A549 (cell line): Measurements from ENCODE around the gene PPOX. TPM values are rescaled to one million over a fixed set of nuclear protein-coding genes. Genes with fewer than 3 reads are reported as not detected.
A peak's percentile ranks its signal among the peaks of the same experiment; 100 is the strongest.

Experiments used
- ATAC-seq, 2 experiments: fragments of 200-7000 bp in 1 of 2; fragments of >200 bp in 1 of 2; cut with Nextera tagmentation in 1 of 2; cut with Tn5 transposase in 1 of 2; 3 replicates each; pipeline versions ENCODE4 v1.8.0 to v1.9.1; 2018 to 2020; ENCODE audit warnings: mild to moderate bottlenecking in 1 of 2, moderate library complexity in 1 of 2
- CTCF ChIA-PET: fragments of 300-600 bp; sonication (Branson Sonifier 250); formaldehyde crosslinking; extraction: SDS; loops from one replicate; lab custom pipeline; 2021; ENCODE audit warnings: antibody characterized with exemption, inconsistent platforms; lab: Yijun Ruan, JAX
- POLR2A ChIA-PET: fragments of 350-600 bp; formaldehyde crosslinking; extraction: SDS; loops from one replicate; lab custom pipeline; 2021; ENCODE audit warnings: antibody characterized with exemption, inconsistent platforms; lab: Yijun Ruan, JAX
- DNase-seq, 2 experiments: peaks; one replicate each; pipeline versions ENCODE4 v3.0.0 to v3.0.0-alpha.2; 2011 to 2016; ENCODE audit warnings: low read depth in 1 of 2, low spot score in 1 of 2
- FAIRE-seq: peaks from 2 replicates; lab custom pipeline; 2011; peaks lifted over from hg19 to GRCh38; lab: Jason Lieb, UNC
- H3K27ac ChIP-seq, 2 experiments: fragments of >200 bp; sonication (Bioruptor Twin); formaldehyde crosslinking; 3 replicates each; pipeline ENCODE4 v1.5.1; 2016 to 2017
- H3K4me1 ChIP-seq: fragments of >200 bp; sonication (Bioruptor Twin); formaldehyde crosslinking; 3 replicates; pipeline ENCODE4 v1.6.1; 2016
- H3K4me2 ChIP-seq: fragments of >200 bp; sonication (Bioruptor Twin); formaldehyde crosslinking; 3 replicates; pipeline ENCODE4 v1.6.1; 2016
- H3K4me3 ChIP-seq: fragments of >200 bp; sonication (Bioruptor Twin); formaldehyde crosslinking; 3 replicates; pipeline ENCODE4 v1.5.1; 2016
- H3K9me3 ChIP-seq: fragments of >200 bp; sonication (Bioruptor Twin); formaldehyde crosslinking; 3 replicates; pipeline ENCODE4 v1.6.1; 2016
- ATOH8 ChIP-seq: fragments of 250-450 bp; sonication (Bioruptor Pico); IDR thresholded peaks from 2 replicates; pipeline ENCODE4 v1.5.0; 2020; ENCODE audit warnings: low read depth, mild to moderate bottlenecking, moderate library complexity
- BCL3 ChIP-seq: fragments of >200 bp; sonication (Bioruptor Twin); formaldehyde crosslinking; IDR thresholded peaks from 3 replicates; pipeline ENCODE4 v1.6.1; 2016
- BHLHE40 ChIP-seq: IDR thresholded peaks from 2 replicates; pipeline ENCODE4 v1.6.1; 2012; ENCODE audit warnings: low read depth, low read length, inconsistent platforms
- CEBPB ChIP-seq, 2 experiments: fragments of >200 bp in 1 of 2; sonication (Bioruptor Twin) in 1 of 2; formaldehyde crosslinking in 1 of 2; IDR thresholded peaks; 2 replicates each; pipeline ENCODE4 v1.6.1; 2012 to 2016
- CHD2 ChIP-seq: fragments of 150-350 bp; IDR thresholded peaks from 2 replicates; pipeline ENCODE4 v1.6.1; 2014; ENCODE audit warnings: low read length; ENCODE audit not compliant: partially characterized antibody
- CHD4 ChIP-seq: fragments of 200-600 bp; sonication (generic); IDR thresholded peaks from 2 replicates; pipeline ENCODE4 v1.6.1; 2016; ENCODE audit warnings: antibody characterized with exemption, mild to moderate bottlenecking, borderline replicate concordance
- CTCF ChIP-seq: fragments of >200 bp; sonication (Bioruptor Twin); formaldehyde crosslinking; IDR thresholded peaks from 3 replicates; pipeline ENCODE4 v1.5.1; 2016
- E2F6 ChIP-seq: IDR thresholded peaks from 2 replicates; pipeline ENCODE4 v1.6.1; 2012; ENCODE audit warnings: low read depth, borderline replicate concordance
- EHMT2 ChIP-seq: fragments of 200-600 bp; sonication (generic); IDR thresholded peaks from 2 replicates; pipeline ENCODE4 v1.6.1; 2016; ENCODE audit warnings: antibody characterized with exemption, low read depth, mild to moderate bottlenecking, moderate library complexity
- ELK1 ChIP-seq: fragments of 150-350 bp; IDR thresholded peaks from 2 replicates; pipeline ENCODE4 v1.6.1; 2014; ENCODE audit warnings: low read depth, mild to moderate bottlenecking, low read length
- ESRRA ChIP-seq: fragments of 150-350 bp; IDR thresholded peaks from 2 replicates; pipeline ENCODE4 v1.6.1; 2014; ENCODE audit warnings: mild to moderate bottlenecking, low read length, borderline replicate concordance
- FOSB ChIP-seq: fragments of 250-450 bp; sonication (Bioruptor Pico); IDR thresholded peaks from 2 replicates; pipeline ENCODE4 v1.5.0; 2020; ENCODE audit warnings: mild to moderate bottlenecking, moderate library complexity
- HDAC2 ChIP-seq: fragments of 200-600 bp; sonication (generic); IDR thresholded peaks from 2 replicates; pipeline ENCODE4 v1.6.1; 2016
- HES2 ChIP-seq: fragments of >200 bp; sonication (Bioruptor Twin); formaldehyde crosslinking; IDR thresholded peaks from 2 replicates; pipeline ENCODE4 v1.6.1; 2016
- HEYL ChIP-seq: fragments of 250-450 bp; sonication (Bioruptor Pico); IDR thresholded peaks from 2 replicates; pipeline ENCODE4 v1.8.0; 2021; ENCODE audit warnings: mild to moderate bottlenecking, moderate library complexity
- HOXA7 ChIP-seq: fragments of 250-450 bp; sonication (Bioruptor Pico); IDR thresholded peaks from 2 replicates; pipeline ENCODE4 v1.5.0; 2020; ENCODE audit warnings: mild to moderate bottlenecking, moderate library complexity
- HOXB5 ChIP-seq: fragments of 250-450 bp; sonication (Bioruptor Pico); IDR thresholded peaks from 2 replicates; pipeline ENCODE4 v1.5.0; 2020; ENCODE audit warnings: mild to moderate bottlenecking, moderate library complexity
- JUN ChIP-seq, 2 experiments: fragments of >200 bp; sonication (Bioruptor Twin); formaldehyde crosslinking; IDR thresholded peaks; 2 replicates in 1 of 2; 3 replicates in 1 of 2; pipeline ENCODE4 v1.6.1; 2016 to 2017
- JUNB ChIP-seq: fragments of >200 bp; sonication (Bioruptor Twin); formaldehyde crosslinking; IDR thresholded peaks from 2 replicates; pipeline ENCODE4 v1.6.1; 2016
- KDM1A ChIP-seq: fragments of 200-600 bp; sonication (generic); IDR thresholded peaks from 2 replicates; pipeline ENCODE4 v1.6.1; 2016; ENCODE audit warnings: low read depth, mild to moderate bottlenecking
- KDM5A ChIP-seq: fragments of 200-600 bp; sonication (generic); IDR thresholded peaks from 2 replicates; pipeline ENCODE4 v1.6.1; 2016; ENCODE audit warnings: antibody characterized with exemption, mild to moderate bottlenecking
- MAX ChIP-seq: IDR thresholded peaks from 2 replicates; pipeline ENCODE4 v1.6.1; 2012
- MAZ ChIP-seq: fragments of 150-350 bp; IDR thresholded peaks from 2 replicates; pipeline ENCODE4 v1.6.1; 2014; ENCODE audit warnings: antibody characterized with exemption, low read depth, low read length, borderline replicate concordance
- MYC ChIP-seq: IDR thresholded peaks from 2 replicates; pipeline ENCODE4 v1.6.1; 2012; ENCODE audit warnings: mild to moderate bottlenecking, inconsistent platforms, low read length, improper control_type of control experiment, borderline replicate concordance
- PBX3 ChIP-seq: IDR thresholded peaks from 2 replicates; pipeline ENCODE4 v1.6.1; 2012
- PHF8 ChIP-seq: fragments of 200-600 bp; sonication (generic); IDR thresholded peaks from 2 replicates; pipeline ENCODE4 v1.6.1; 2016; ENCODE audit warnings: low read depth, mild to moderate bottlenecking, antibody characterized with exemption, moderate library complexity, borderline replicate concordance
- POLR2A ChIP-seq: IDR thresholded peaks from 2 replicates; pipeline ENCODE4 v1.6.1; 2012; ENCODE audit warnings: mild to moderate bottlenecking, low read length
- RAD21 ChIP-seq, 2 experiments: fragments of >200 bp in 1 of 2; sonication (Bioruptor Twin) in 1 of 2; formaldehyde crosslinking in 1 of 2; IDR thresholded peaks in 1 of 2; conservative IDR thresholded peaks in 1 of 2; 2 replicates in 1 of 2; 3 replicates in 1 of 2; pipeline ENCODE4 v1.6.1; 2012 to 2018; ENCODE audit warnings: inconsistent platforms in 1 of 2
- RARB ChIP-seq: fragments of 250-450 bp; sonication (Bioruptor Pico); IDR thresholded peaks from 2 replicates; pipeline ENCODE4 v1.8.0; 2021; ENCODE audit warnings: mild to moderate bottlenecking, moderate library complexity
- SMC3 ChIP-seq: fragments of >200 bp; sonication (Bioruptor Twin); formaldehyde crosslinking; IDR thresholded peaks from 3 replicates; pipeline ENCODE4 v1.6.1; 2018; ENCODE audit warnings: inconsistent platforms
- SREBF2 ChIP-seq: fragments of 450-650 bp; IDR thresholded peaks from 2 replicates; pipeline ENCODE4 v1.6.1; 2014; ENCODE audit warnings: mild to moderate bottlenecking, moderate library complexity
- TFCP2L1 ChIP-seq: fragments of 250-450 bp; sonication (Bioruptor Pico); IDR thresholded peaks from 2 replicates; pipeline ENCODE4 v1.5.0; 2021; ENCODE audit warnings: mild to moderate bottlenecking
- TP53 ChIP-seq: fragments of 250-450 bp; sonication (Bioruptor Pico); IDR thresholded peaks from 2 replicates; pipeline ENCODE4 v1.5.0; 2021; ENCODE audit warnings: mild to moderate bottlenecking, moderate library complexity
- ZC3H11A ChIP-seq: fragments of 450-650 bp; IDR thresholded peaks from 2 replicates; pipeline ENCODE4 v1.6.1; 2014; ENCODE audit warnings: antibody characterized with exemption, mild to moderate bottlenecking
- WGBS: methylation state at CpG from one replicate; pipeline ENCODE4 v1.1.6; 2017; ENCODE audit errors: missing lambda C conversion rate; 5-methylcytosine and 5-hydroxymethylcytosine counted together
- polyA plus RNA-seq, 4 experiments: library from polyadenylated mRNA; depleted of rRNA in 3 of 4; stranded (reverse); fragments of >200 nt; fragmentation: RNase III in 1 of 4; extraction: RNeasy Plus Mini Kit Qiagen cat#74134 plus additional on column Dnase treatment in 1 of 4; gene quantifications; 2 replicates in 3 of 4; 3 replicates in 1 of 4; pipeline ENCODE4 v1.2.3, GENCODE V29; 2011 to 2017

PPOX gene
- polyA plus RNA-seq, 2 of the 4 experiments (the other 2 are of a cell fraction), result 13.8 to 14.1 TPM

GRCh38 chr1:161159087-161159912, 6.9 kb upstream of the PPOX start, which contains the start of gene USP21:
Gene USP21, plus strand, starts transcription at chr1:161159500. Its CDS starts 1,141 bp downstream, at chr1:161160641.
- H3K4me3 ChIP-seq, result peak within 1 kb of the TSS; percentile 97
- H3K4me2 ChIP-seq, result peak within 1 kb of the TSS; percentile 87
- peak within 1 kb of the TSS; percentile 98 for H3K27ac ChIP-seq
- peak; percentile 89 to 98 for DNase-seq
- under 1% methylated on average over 32 of the region's 60 CpGs for WGBS
- ChIA-PET CTCF (interaction anchor here (1.2 to 2.8 kb wide), 5 partner anchors 12 to 88 kb away, joined by 5 to 11 read pairs (median 7); no protein-coding TSS in a partner anchor), POLR2A (interaction anchor here (0.5 to 0.7 kb wide), 2 partner anchors 17 to 148 kb away, joined by 3 read pairs; no protein-coding TSS in a partner anchor)
- ATAC-seq, result peak; percentile 86 to 94
- no peaks in the 10 kb centered on the region for H3K9me3 ChIP-seq
- FAIRE-seq, result no peak
- H3K4me1 ChIP-seq, result peaks cover 14% of the 10 kb centered on the region
- TF ChIP-seq RARB (CRISPR knock-in tag) (no peak), ATOH8 (CRISPR knock-in tag) (no peak), JUNB (no peak), SREBF2 (no peak), HOXA7 (CRISPR knock-in tag) (no peak), PHF8 (peak; percentile 78; the same call in 1 of the 2 replicates), HDAC2 (no peak), TFCP2L1 (CRISPR knock-in tag) (peak; percentile 42; the same call in 1 of the 2 replicates), MAZ (no peak), FOSB (no peak), MAX (no peak; the same call in 1 of the 2 replicates), EHMT2 (no peak), TP53 (CRISPR knock-in tag) (no peak), PBX3 (no peak), JUN (IDR thresholded peaks at IDR 0.05) (peak; percentile 75 to 94), E2F6 (no peak), BCL3 (peak; percentile 70; the same call in 1 of the 3 replicates), ESRRA (no peak), BHLHE40 (no peak), SMC3 (no peak), CHD4 (no peak), KDM5A (peak; percentile 76), CHD2 (no peak), CEBPB (IDR thresholded peaks at IDR 0.05) (no peak), ELK1 (no peak), KDM1A (no peak), HEYL (no peak), ZC3H11A (no peak), HES2 (no peak), RAD21 (conservative IDR thresholded peaks at IDR 0.05 in 1 of 2, IDR thresholded peaks at IDR 0.05 in 1 of 2) (no peak), CTCF (no peak), MYC (0 out of 2 replicates have a peak, but pooled peaks have one; percentile 22), HOXB5 (CRISPR knock-in tag) (no peak), POLR2A (peak; percentile 64)
